ENCODE data around the gene SCYGR8.

The SCYGR8 gene

GRCh38 chr2:227745594-227745993, at the start of gene SCYGR8:
Gene SCYGR8 (plus strand): TSS chr2:227745894. CDS start chr2:227745894, 0 bp downstream.
- H3K4me1 ChIP-seq, result no peaks in the 10 kb centered on the region
- TF ChIP-seq CTCF (IDR thresholded peaks at IDR 0.05), result no peak
- no peaks in the 10 kb centered on the region for H3K36me3 ChIP-seq (ENCODE audit: control insufficient read depth, insufficient read depth, low read length)
- H3K9me3 ChIP-seq (ENCODE audit: control insufficient read depth, low read length), result no peaks in the 10 kb centered on the region
- no peaks in the 10 kb centered on the region for H3K27me3 ChIP-seq (ENCODE audit: control insufficient read depth, insufficient read depth, low read length)
- no peak within 1 kb of the TSS for H3K9ac ChIP-seq
- no peak within 1 kb of the TSS for H2AFZ ChIP-seq
- H3K27ac ChIP-seq, result no peak within 1 kb of the TSS
- no peak within 1 kb of the TSS for H3K4me2 ChIP-seq (ENCODE audit: low read length)
- H3K4me3 ChIP-seq (ENCODE audit: low read depth, low read length), result no peak within 1 kb of the TSS
- no peaks in the 10 kb centered on the region for H3K79me2 ChIP-seq

- Histone ChIP-seq H3K27me3 (ENCODE audit: control insufficient read depth, insufficient read depth, low read length) (no peaks in the 10 kb centered on the region), H3K9me3 (ENCODE audit: control insufficient read depth, low read length) (no peaks in the 10 kb centered on the region), H3K79me2 (no peaks in the 10 kb centered on the region), H3K4me2 (ENCODE audit: low read length) (no peak overlapping the region), H3K36me3 (ENCODE audit: control insufficient read depth, insufficient read depth, low read length) (no peaks in the 10 kb centered on the region), H3K4me3 (ENCODE audit: low read depth, low read length) (no peak overlapping the region), H3K9ac (no peak overlapping the region), H3K27ac (no peak overlapping the region), H2AFZ (no peak overlapping the region), H3K4me1 (no peaks in the 10 kb centered on the region)
- no peak for TF ChIP-seq CTCF (IDR thresholded peaks at IDR 0.05)
These were observed 48.6 kb upstream of the SCYGR8 start for GRCh38 chr2:227696990-227697679.

- Histone ChIP-seq H2AFZ (no peak overlapping the region), H3K4me3 (ENCODE audit: low read depth, low read length) (no peak overlapping the region), H3K9me3 (ENCODE audit: control insufficient read depth, low read length) (no peaks in the 10 kb centered on the region), H3K4me1 (no peaks in the 10 kb centered on the region), H3K27me3 (ENCODE audit: control insufficient read depth, insufficient read depth, low read length) (no peaks in the 10 kb centered on the region), H3K79me2 (no peaks in the 10 kb centered on the region), H3K4me2 (ENCODE audit: low read length) (no peak overlapping the region), H3K36me3 (ENCODE audit: control insufficient read depth, insufficient read depth, low read length) (no peaks in the 10 kb centered on the region), H3K9ac (no peak overlapping the region), H3K27ac (no peak overlapping the region)
- TF ChIP-seq CTCF (IDR thresholded peaks at IDR 0.05), result no peak
These were observed 44.1 kb upstream of the SCYGR8 start for GRCh38 chr2:227701556-227701955.

GRCh38 chr2:227703280-227703732, 42.4 kb upstream of the SCYGR8 start:
- H3K27ac ChIP-seq, result no peak overlapping the region

More at GRCh38 chr2:227703280-227703732, 42.4 kb upstream of the SCYGR8 start:
- Histone ChIP-seq H3K4me3 (ENCODE audit: low read depth, low read length) (no peak overlapping the region), H3K4me2 (ENCODE audit: low read length) (no peak overlapping the region), H3K9me3 (ENCODE audit: control insufficient read depth, low read length) (no peaks in the 10 kb centered on the region), H3K9ac (no peak overlapping the region), H3K79me2 (no peaks in the 10 kb centered on the region), H3K27me3 (ENCODE audit: control insufficient read depth, insufficient read depth, low read length) (no peaks in the 10 kb centered on the region), H3K36me3 (ENCODE audit: control insufficient read depth, insufficient read depth, low read length) (no peaks in the 10 kb centered on the region), H3K4me1 (no peaks in the 10 kb centered on the region), H2AFZ (no peak overlapping the region)
- TF ChIP-seq CTCF (IDR thresholded peaks at IDR 0.05), result no peak

All from parathyroid adenoma (tissue), 2 donors.